Hepatocyte (in vitro differentiated cells): Measurements from ENCODE around the gene PATL1.

Experiments
- CTCF ChIP-seq: fragments of 200-600 bp; sonication (generic); IDR thresholded peaks from 2 replicates; pipeline ENCODE4 v1.5.1; 2016; ENCODE audit warnings: antibody characterized with exemption, mild to moderate bottlenecking; ENCODE audit not compliant: poor library complexity
- EZH2phosphoT487 ChIP-seq: fragments of 200-600 bp; sonication (generic); IDR thresholded peaks from one replicate; pipeline ENCODE4 v1.6.1; 2018; ENCODE audit warnings: antibody characterized with exemption, mild to moderate bottlenecking, low read depth, moderate library complexity; ENCODE audit not compliant: unreplicated experiment, severe bottlenecking

DNA sequence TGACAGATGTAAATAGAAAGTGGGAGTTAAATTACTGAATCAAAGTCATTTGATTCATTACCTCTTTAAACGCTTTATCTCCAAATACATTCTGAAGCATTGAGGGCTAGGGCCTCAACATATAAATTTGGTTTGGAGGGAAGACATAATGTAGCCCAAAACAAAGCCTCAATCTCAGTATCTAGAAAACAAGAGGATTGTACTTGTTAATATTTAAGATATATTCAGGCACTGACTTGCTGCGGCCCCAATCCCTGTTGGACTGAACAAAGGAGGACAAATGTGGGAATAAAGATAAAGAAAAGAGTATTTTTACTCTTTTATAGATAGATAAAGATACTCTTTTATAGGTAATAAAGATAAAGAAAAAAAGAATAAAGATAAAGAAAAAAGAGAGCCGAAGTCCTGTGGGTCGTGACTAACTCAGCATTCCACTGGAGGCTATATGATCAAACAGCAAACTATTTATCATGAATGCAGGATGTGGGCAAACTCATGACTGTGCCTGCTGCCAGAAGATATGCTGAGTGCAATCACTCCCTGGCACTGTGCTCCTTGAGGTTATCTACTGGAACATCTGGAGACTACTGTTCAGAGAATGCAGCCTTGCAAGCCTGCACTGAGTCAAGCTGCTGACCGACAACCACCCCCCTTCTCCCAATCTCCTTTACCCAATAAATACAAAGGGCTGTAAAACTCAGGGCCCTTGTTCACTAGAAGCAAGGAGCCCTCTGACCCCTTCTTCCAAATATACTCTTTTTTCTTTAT, 37.9 kb upstream of the PATL1 start:
- TF ChIP-seq CTCF: no peak
- no peak for TF ChIP-seq EZH2phosphoT487
